ENCODE data around the gene SNN.

The SNN gene

DNA sequence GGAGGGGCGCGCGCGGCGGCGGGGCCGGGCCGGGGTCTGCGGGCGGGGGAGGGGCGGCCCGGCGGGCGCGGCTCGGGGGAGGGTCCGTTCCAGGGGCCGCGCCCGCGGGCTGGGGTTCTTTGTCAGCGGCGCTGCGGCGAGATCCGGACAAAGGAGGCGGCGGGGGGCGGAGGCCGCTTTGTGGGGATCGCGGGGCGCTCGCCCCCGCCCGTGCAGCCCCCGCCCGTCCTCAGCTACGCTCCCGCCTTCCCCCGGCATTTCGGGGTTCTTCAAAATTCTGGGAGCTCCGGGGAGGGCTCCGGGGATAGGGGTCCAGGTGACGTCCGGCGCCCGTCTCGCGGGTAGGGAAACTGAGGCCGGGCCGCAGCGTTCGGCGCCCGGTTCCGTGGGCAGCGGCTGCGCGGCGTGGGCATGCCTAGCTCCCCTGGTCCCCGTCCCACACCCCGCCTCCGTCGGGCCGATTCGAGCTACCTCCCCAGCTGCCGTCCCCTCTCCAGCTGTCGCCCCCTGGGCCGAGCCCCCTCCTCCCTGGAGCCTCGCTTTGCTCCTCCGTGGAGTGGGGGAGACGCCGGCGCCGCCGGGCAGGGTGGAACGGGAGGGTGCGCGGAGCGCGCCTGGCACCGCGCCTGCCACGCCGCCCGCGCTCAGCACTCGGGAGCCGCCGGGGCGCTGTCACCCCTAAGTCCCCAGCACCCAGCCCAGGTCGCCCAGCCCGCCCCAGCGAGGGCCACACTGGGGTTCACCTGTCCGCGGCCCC, 546 bp downstream of the SNN start:
- no peak for DNase-seq

DNA sequence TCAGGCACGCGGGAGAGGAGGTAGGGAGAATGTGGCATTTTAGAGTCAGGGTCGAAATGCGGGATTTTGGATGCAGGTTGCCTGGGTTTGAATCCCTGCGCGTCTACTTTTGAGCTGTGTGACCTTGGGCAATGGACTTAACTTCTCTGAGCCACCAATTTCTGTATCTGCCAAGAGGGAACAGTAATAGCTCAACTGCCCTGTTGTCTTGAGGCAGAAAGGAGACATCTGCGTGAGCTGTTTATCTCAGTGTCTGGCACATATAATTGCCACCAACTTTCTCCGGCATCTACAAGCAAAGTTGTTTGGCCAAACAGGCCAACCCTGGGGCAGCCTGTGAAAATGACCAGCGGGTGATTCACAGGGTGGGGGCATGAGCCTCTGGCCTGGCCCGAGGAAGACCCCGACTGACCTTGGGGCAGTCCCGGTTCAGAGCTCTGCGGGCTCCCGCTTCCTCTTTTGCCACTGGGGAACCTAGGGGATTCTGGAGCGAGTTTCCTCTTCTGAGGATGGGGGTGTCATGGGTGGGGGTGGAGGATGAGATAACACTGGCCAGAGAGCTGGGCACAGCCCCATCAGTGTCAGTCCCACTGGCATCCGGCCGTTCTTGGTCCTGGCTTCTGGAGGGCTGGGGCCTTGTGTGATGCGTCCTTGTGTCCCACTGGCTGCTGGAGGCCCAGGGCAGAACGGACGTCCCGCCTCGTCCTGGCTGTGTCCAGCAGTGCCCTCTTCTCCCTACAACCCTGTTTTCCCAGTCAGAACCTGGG, 1.3 kb downstream of the SNN start:
- peak; percentile 98 for DNase-seq

DNA sequence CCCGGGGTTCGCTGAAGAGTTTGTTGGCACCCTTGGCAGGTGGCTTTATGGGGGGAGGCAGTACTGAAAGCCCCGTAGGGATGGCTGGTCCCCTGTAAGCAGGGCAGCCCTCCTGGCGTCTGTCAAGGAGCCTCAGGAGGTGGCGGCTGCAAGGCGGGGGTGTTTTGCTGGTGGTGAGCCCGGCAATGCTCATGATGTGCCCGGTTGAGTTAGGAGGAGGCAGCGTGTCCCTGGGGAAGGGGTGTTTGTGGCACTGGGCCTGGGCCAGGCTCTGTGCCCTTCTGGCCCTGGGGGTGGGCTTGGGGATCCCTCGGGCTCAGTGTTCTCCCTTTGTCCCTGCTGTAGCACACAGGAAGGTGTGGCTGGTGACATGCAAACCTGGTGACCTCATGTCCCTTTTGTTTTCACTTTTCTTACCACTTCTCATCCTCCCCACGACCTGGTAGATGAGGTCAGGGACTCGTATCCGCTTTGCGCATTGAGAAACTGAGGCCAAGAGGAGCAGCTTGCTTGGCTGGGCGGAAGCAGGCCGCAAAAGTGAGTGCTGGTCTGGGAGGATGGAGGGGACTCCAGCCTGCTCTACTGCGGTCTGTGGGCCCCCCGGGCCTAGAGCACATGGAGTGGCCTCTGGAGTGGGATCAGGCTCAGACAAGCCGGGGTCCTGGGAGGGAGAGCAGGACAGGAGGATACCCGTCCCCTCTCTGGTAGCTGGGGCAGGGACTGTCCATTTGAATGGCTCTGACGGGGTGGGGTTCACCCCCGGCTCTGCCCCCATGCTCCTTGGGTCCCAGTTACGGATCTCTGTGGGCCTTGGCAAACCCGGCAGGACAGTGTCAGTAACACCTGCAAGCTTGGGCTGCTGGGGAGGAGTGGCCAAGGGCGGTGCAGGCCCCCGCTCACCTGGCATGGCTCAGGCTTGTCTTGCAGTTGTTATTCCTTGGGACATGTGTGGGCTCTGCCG, 2.2 kb downstream of the SNN start:
- DNase-seq = peak; percentile 56

DNA sequence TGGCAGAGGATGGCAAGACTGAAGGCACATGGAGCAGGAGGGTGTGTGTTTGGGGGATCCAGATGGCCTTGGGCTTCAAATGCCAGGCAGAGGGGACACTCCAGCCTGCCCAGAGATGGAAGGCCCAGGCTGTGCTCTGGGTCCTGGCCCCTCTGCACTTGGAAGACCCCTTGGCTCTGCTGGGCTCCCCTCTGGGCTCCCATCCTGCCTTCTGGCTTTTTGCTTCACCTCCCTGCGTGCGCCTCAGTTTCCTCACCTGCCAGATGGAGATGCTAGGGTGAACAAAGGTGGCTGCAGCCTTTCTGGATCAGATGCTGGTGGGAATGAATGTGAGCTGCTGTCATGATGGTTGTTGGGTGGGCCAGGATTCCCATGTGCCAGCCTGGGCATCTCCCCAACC, 3.0 kb downstream of the SNN start:
- DNase-seq = no peak

DNA sequence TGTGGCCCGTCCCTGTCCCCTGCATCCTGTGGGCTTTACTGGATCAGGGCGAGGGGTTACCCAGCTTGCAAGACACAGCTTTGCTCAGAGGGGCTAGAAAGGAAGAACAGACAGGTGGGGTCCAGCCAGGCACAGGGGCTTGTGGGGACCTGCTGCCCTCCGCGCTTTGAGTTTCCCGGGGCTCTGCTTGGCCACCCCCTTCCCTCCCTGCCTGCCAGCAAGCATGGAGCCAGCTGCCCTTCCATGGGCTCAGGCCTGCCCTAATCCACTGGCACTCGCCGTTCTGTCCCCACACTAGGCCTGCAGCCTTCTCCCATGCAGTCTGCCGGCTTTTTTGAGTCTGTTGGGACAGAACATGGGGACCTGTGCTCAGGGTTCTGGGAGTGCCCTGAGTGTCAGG, 3.4 kb downstream of the SNN start:
- no peak for DNase-seq

DNA sequence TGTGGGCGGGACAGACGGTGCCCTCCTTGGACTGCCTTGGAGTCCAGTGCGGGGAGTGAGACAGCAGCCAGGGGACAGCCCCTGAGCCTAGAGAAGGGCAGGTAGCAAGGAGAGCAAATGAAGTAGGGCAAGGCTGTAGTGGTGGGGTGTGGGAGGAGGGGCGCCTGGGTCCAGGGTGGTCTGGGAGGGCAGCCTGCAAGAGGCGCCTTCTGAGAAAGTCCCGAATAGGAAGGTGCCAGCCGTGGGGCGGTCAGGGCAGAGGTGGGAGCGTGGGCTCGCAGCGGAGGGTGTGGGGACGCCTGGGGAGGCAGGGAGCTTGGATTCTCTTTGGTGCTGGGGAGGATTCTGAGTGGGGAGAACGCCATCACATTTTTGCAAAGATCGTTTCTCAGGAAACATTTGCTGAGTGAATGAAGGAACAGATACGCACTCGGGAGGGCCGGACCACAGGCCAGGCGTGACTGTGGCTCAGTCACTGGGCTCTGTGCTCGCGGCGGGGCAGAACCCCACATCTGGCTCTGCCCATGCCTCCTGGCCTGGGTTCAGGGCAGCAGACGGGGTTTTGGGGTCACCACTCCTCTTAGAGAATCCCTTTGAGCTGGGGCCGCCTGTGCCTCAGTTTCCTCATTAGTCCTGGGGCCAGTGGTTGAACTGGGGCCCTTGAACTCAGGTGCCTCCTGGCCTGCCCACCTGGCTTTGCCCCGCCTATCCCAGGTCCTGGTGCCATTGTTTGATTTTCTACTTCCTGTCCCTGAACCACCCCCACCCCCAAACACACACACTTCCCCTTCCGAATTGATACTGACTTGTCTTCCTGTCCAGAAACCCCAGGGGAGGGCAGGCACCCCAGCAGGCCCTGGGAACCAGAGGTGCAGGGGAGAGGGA, 4.2 kb downstream of the SNN start:
- DNase-seq = no peak

DNA sequence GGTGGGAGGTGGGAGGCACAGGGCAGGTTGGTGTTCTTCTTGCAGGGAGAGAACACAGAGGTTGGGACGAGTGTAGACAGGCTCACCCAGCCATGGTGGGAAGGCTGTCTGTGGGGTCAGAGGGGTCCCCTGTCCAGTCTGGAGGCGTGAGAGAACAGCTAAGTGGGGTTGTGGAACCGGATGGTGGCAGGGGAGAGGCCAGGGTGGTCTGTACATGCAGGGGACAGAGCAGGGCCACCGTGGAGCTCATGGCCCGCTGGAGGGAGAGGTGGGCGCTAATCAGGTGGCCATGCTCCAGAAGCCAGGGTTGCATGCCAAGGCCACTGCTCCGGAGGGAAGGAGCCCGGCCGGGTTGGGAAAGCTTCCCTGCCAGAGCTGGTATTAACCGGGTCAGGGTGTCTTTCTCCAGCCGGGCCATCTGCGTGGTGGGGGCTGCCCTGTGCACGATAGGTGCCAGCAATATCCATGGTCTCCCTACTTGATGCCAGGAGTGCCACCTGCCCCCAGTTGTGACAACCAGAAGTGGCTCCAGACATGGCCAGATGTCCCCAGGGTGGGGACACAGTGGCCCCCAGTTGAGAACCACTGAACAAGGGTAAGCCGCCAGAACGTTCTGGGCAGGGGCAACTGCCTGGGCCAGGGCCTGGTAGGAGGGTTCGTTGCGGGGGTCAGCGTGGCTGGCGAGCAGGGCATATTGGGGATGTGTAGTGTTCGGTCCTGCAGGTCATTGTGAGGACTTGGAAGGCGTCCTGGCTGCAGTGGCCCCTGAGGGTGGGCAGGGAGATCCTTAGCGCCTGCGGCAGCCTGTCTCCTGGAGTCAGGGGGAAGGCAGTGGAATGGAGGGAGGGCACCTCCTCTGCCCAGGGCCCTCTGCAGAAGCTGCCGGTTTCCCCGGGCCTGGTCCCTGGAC, 5.1 kb downstream of the SNN start:
- DNase-seq = no peak

DNA sequence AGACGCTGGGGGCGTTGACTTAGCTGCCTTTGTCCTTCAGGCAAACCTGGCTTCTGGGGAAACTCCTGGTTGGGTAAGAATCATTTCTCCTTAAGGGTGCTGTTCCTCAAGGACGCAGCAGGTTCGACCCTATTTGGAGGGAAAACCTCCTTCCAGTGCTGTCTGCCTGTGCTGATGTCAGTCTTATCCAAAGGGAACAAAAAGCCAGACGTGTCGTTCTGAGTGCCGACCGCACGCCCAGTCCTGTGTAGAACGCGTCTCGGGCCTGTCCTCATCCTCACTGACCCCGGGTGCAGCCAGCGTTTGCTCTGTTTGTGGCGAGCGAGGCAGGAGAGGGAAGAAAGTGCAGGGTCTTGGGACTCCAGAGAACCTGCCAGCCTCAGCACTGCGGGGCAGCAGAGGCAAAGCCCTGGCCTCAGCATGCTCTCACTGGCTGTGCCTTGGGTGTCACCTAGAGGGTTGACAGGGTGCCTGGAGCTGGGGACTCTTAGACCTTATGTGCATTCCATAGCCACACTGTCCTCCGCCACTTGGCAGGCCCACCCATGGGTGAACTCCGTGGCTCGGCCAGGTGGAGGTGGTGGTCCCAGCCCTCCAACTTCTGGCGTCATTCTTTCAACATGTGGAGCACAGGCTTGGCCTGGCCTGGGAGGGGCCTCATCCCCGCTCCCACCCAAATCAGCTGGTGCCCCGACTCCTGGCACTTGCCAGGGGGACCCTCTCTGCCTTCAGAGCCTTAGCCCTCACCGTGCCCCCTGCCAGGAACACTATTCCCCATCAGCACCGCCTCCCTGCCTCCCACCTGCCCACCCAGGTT, 6.0 kb downstream of the SNN start:
- DNase-seq = no peak

DNA sequence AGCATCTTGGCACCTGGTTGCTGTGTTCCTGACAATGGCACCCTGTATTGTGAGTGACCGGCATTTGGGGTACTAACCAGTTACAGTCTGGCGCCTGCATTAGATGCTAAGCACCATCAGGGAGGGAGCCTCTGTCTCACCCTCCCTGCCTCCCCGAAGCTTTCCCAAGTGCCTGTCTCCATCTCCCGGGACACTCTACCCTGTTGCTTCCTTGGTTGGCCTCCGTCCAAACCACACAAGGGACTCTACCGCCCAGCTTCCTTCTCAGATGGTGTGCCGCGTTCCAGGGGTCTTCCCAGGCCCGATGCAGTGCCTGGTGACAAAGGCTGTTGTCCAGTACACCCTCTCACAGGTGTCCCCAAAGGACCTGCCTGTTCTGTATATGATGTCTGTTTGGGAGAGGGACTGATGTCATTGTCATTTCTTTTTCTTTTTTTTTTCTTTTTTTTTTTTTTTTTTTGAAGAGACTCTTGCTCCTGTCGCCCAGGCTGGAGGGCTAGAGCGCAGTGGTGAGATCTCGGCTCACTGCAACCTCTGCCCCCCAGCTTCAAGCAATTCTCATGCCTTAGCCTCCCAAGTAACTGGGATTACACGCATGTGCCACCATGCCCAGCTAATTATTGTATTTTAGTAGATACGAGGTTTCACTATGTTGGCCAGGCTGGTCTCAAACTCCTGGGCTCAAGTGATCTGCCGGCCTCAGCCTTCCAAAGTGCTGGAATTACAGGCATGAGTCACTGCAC, 6.7 kb downstream of the SNN start:
- no peak for DNase-seq

DNA sequence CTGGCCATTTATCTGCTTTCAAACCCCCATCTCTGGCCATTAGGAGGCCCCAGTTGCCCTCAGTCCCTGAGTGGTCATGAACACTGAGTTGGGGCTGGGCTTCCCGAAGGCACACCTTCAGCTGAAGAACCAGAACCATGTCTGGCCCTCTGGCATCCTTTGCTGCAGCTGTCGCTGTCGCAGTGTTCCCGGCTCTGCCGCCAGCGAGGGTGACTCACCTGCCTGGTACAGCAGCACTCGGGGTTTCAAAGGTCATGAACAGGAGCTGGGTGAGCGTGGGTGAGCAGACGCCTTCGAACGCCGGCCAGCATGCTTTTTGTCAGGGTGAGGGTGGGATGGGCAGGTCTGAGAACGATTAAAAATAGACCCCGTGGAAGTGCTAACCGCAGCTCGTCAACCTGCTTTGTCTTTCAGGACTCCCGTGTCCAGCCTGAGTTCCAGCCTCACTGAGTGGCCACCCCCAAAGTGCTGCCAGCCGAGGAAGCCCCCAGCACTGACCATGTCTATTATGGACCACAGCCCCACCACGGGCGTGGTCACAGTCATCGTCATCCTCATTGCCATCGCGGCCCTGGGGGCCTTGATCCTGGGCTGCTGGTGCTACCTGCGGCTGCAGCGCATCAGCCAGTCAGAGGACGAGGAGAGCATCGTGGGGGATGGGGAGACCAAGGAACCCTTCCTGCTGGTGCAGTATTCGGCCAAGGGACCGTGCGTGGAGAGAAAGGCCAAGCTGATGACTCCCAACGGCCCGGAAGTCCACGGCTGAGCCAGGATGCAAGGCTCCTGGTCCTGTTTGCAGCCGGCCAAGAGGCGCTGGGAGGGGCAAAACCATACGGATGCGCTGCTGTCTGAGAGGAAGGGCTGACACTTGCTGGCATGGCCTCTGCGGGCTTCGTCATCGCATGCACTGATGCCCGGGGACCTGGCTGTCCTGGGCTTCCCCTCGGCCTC, 7.6 kb downstream of the SNN start:
- DNase-seq = no peak

DNA sequence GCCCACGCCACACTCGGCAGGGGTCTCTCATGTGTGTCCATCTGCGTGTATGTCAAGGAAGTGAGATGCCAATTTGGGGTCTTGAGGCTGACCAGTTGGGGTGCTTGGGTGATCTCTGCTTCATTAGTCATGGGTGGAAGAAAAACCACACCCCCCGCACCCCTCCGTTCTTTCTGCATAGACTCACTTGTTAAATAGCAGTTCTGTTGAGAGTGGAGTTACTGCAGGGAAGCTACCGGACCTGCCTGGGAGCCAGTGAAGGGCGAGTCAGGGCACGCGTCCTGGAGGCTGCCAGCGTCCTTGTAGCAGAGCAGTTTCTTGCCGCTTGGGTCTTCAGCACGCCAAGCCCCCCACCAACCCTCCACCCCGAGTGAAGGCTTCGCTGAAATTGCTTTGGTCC, 8.5 kb downstream of the SNN start:
- no peak for DNase-seq

DNA sequence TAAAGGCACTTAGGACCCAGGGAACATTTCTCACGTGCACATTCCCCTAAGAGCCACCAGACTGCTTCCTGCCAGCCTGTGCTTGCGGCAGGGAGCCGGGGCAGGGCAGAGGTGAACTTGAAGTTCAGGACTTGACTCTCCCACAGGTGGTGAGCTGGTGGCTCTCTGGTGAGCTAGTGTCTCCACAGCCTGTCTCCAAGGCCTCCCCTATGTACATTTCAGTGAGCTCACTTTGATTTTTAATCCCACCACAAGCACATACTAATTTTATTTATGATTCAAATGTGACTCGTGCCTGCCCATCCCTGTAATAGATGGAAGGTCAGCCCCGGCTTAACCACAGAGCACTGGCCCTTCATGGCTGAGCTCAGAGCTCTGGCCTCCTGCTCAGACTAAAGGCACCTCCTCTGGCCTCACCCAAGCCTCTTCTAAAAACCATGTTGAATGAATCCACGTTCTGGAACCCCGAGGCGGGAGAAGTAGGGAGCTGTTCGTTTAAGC, 9.2 kb downstream of the SNN start:
- DNase-seq = no peak

DNA sequence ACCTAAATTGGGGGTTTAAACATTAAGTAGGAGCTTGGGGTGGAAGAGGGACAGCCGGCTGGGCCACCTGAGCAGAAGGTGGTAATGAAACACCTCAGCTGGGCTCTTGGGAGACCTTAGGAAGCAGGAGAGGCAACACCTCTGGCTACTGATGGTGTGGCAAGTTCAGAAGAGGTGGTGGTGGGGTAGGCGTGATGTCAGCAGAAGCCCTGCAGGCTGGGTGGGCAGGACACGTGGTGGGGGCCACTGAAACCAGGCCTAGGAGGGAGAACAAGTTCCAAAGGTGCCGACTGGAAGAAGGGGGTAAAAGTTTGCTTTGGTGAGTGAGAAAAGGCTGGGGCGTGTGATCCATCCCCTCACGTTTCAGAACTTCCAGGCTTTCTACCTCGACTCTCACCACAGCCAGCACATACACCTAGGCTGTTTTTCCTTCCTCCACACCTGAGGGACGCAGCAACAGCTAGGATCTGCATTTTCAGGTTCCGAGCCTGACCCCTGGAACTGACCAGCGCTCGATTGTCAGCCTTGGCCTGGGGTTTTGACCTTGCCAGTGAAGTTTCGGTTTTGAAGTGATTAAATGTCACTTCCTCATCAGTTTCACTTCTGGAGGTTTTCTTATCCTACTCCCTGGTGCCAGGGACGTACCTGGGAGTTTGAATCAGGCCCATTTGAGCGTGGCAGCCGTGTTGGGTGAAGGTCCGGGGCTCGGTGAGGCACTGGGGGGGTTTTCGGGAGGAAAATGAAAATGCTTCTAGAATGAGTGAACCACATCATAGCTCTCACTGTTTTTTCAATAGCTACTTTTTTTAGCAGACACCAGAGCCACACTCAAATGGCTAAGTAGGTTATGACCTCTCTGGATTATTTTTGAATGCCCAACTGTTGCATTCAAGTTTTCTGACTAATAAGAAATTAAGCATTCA, 10.0 kb downstream of the SNN start:
- DNase-seq = peak; percentile 66

DNA sequence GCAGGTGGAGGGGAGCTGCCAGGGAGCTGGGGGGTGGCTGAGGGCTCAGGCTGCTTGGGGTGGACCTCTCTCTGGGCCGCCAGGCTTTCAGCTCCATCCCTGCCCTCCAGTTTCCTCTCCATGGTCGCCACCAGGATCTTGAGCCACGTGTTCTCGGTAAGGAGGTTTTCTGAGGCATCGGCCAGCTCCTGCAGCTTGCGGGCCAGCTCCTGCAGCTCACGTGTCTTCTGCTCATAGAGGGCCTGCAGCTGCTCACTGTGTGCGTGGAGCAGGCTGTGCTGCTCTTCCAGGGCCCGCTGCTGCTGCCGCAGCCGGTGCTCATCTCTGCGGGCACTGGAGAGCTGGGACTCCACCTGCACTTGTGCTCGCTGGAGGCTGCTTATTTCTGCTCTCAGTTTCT, 11.0 kb downstream of the SNN start:
- DNase-seq = no peak

DNA sequence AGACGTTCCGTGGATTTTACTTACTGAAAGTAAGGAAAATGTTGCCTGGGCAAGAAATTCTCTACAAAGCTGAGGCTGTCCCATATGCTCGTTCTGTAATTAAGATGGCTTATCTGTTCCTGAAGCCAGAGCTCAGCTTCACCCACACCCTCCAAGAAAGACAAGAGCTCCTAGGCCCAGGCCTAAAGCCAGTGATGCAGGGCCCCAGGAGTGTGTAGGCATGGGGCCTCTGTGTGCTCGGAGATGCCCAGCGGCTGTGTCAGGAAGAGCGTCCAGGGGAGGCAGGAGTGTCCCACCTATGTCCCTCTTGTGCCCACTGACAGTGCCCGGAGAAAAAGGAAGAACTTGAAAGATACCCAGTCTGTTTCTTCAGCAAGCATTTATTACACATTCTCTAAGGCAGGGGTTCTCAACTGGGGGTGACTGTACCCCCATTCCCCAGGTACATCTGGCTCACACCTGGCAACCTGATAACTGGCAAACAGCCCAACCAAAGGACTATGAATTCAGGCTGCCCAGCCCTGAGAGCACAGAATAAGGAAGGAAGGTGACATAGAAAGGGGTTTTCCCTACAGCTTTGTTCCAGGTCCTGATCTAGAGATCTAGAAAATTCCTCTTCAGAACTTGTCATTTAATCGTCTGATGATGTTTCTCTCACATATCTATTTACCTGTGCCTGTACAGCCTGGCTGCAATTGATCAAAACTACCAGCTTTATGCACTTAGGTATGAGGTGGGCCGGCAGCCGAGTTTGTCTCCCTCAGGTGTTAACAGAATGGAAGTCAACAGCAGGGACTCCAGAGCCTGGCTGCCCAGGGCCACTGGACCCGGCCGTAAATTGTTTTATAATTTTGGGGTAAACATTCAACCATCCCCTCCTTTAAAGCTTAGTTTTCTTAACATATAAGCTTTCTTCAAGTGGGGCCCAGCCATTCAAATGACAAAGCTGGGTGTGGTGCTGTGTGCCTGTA, 12.0 kb downstream of the SNN start:
- DNase-seq = no peak

DNA sequence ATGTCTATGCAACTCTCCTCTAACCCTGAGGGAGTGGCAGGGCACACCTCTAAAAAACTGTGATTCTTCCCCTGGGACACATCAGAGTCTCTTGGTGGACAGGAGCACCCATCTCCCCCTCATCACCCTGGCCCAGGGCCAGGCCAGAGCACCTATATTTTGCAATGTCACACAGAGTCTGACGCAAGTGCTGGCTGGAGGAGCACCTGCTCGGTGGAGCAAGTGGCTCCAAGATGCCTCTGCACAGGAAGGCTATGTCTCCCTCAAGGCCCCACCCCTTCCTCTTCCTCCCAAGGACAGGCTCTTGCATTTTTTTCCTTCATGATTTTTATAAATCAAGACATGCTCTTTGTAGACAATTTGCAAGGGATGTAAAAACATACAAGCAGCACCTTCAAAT, 13.3 kb downstream of the SNN start:
- DNase-seq = no peak
